ENCODE data around the gene DNAAF2. TPM values are rescaled to one million over a fixed set of nuclear protein-coding genes. Genes with fewer than 3 reads are reported as not detected.
A peak's percentile ranks its signal among the peaks of the same experiment; 100 is the strongest.

DNAAF2 gene
- total and polyA plus RNA-seq, 2 of the 13 experiments (the other 11 are each of a cell fraction or from before 2014, with no cell fraction given) = 6.1 to 13.6 TPM

GRCh38 chr14:49634547-49635334 lies at the start of gene DNAAF2 (continued):
- 0 out of 2 replicates have a peak, but pooled peaks have one; percentile 44 for TF ChIP-seq ZNF709 (CRISPR knock-in tag; IDR thresholded peaks at IDR 0.05)
- TF ChIP-seq ZNF549 (CRISPR knock-in tag; IDR thresholded peaks at IDR 0.05) = no peak
- peak; percentile 95 for TF ChIP-seq ZNF703 (CRISPR knock-in tag; IDR thresholded peaks at IDR 0.05; ENCODE audit: borderline replicate concordance)
- peak; percentile 0; the same call in 1 of the 2 replicates for TF ChIP-seq GMEB1 (CRISPR knock-in tag; IDR thresholded peaks at IDR 0.05; ENCODE audit: borderline replicate concordance)
- no peak for TF ChIP-seq ZNF383 (CRISPR knock-in tag; IDR thresholded peaks at IDR 0.05; ENCODE audit: borderline replicate concordance)
- TF ChIP-seq PREB (CRISPR knock-in tag; IDR thresholded peaks at IDR 0.05) = no peak
- TF ChIP-seq ELF1 (CRISPR knock-in tag; IDR thresholded peaks at IDR 0.05) = no peak
- no peak for TF ChIP-seq TBX3 (IDR thresholded peaks at IDR 0.05; ENCODE audit: borderline replicate concordance)
- no peak for TF ChIP-seq WIZ (CRISPR knock-in tag; IDR thresholded peaks at IDR 0.05)
- no peak; the same call in 1 of the 2 replicates for TF ChIP-seq ZC3H4 (CRISPR knock-in tag; IDR thresholded peaks at IDR 0.05; ENCODE audit: borderline replicate concordance)
- 0 out of 2 replicates have a peak, but pooled peaks have one; percentile 84 for TF ChIP-seq ZNF598 (CRISPR knock-in tag; IDR thresholded peaks at IDR 0.05; ENCODE audit: borderline replicate concordance)
- peak; percentile 98 for TF ChIP-seq ZNF777 (CRISPR knock-in tag; IDR thresholded peaks at IDR 0.05)
- TF ChIP-seq NFATC3 (CRISPR knock-in tag; IDR thresholded peaks at IDR 0.05) = no peak
- TF ChIP-seq ZBTB37 (CRISPR knock-in tag; IDR thresholded peaks at IDR 0.05) = no peak
- no peak for TF ChIP-seq NBN (conservative IDR thresholded peaks at IDR 0.05)
- peak; percentile 35; the same call in 1 of the 2 replicates for TF ChIP-seq ARHGAP35 (CRISPR knock-in tag; IDR thresholded peaks at IDR 0.05; ENCODE audit: borderline replicate concordance)
- no peak; the same call in 1 of the 2 replicates for TF ChIP-seq ZSCAN21 (CRISPR knock-in tag; IDR thresholded peaks at IDR 0.05; ENCODE audit: borderline replicate concordance)
- TF ChIP-seq GPN1 (CRISPR knock-in tag; IDR thresholded peaks at IDR 0.05; ENCODE audit: borderline replicate concordance) = no peak
- no peak for TF ChIP-seq ATAD3A (CRISPR knock-in tag; IDR thresholded peaks at IDR 0.05)
- peak; percentile 36 for TF ChIP-seq ZFY (CRISPR knock-in tag; IDR thresholded peaks at IDR 0.05)
- TF ChIP-seq ZNF503 (CRISPR knock-in tag; IDR thresholded peaks at IDR 0.05) = no peak
- peak; percentile 21; the same call in 1 of the 2 replicates for TF ChIP-seq ZNF782 (CRISPR knock-in tag; IDR thresholded peaks at IDR 0.05; ENCODE audit: borderline replicate concordance)
- TF ChIP-seq ZNF12 (CRISPR knock-in tag; IDR thresholded peaks at IDR 0.05) = no peak
- no peak for TF ChIP-seq PAWR (CRISPR knock-in tag; IDR thresholded peaks at IDR 0.05; ENCODE audit: borderline replicate concordance)
- no peak for TF ChIP-seq ZNF367 (CRISPR knock-in tag; IDR thresholded peaks at IDR 0.05; ENCODE audit: borderline replicate concordance)
